ENCODE data around the gene LAS1L.

The LAS1L gene

DNA sequence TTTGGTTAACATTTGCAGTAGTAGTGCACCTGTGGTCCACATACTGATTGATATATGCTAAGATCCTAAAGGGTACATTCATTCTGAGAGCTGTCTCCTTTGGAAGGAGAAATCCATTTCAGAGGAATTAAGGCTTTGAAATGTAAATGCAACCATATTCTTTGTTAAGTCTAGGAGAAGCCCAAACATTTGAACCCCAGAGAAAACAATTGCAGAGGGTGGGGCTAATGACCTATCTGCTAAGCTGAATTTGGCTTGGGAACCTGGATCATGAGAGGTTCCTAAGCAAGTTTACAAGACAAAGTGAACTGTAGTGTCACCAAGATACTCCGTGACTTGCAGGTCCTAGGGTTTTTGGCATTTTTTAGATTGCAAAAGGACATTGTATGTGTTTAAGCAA lies 41.2 kb downstream of the LAS1L start:
- H3K79me2 ChIP-seq (ENCODE audit: low read length) = no peaks in the 10 kb centered on the region
- H3K9me2 ChIP-seq (replicated peaks; ENCODE audit: insufficient read depth, low read length) = no peaks in the 10 kb centered on the region
- no peaks in the 10 kb centered on the region for H3K27me3 ChIP-seq (replicated peaks; ENCODE audit: insufficient read depth, low read length)
- no peaks in the 10 kb centered on the region for H3F3A ChIP-seq (ENCODE audit: insufficient read depth, low read length)
- H3K4me3 ChIP-seq (ENCODE audit: low read length) = no peak overlapping the region
- no peaks in the 10 kb centered on the region for H4K20me1 ChIP-seq (ENCODE audit: insufficient read depth, low read length)
- no peak overlapping the region for H3K27ac ChIP-seq (ENCODE audit: low read length)
- TF ChIP-seq EZH2phosphoT487 (IDR thresholded peaks at IDR 0.05; ENCODE audit: low read length) (no peak), EZH2 (optimal IDR thresholded peaks at IDR 0.05; ENCODE audit: low read depth, low read length) (no peak)
- TF ChIP-seq, protein P1, sequence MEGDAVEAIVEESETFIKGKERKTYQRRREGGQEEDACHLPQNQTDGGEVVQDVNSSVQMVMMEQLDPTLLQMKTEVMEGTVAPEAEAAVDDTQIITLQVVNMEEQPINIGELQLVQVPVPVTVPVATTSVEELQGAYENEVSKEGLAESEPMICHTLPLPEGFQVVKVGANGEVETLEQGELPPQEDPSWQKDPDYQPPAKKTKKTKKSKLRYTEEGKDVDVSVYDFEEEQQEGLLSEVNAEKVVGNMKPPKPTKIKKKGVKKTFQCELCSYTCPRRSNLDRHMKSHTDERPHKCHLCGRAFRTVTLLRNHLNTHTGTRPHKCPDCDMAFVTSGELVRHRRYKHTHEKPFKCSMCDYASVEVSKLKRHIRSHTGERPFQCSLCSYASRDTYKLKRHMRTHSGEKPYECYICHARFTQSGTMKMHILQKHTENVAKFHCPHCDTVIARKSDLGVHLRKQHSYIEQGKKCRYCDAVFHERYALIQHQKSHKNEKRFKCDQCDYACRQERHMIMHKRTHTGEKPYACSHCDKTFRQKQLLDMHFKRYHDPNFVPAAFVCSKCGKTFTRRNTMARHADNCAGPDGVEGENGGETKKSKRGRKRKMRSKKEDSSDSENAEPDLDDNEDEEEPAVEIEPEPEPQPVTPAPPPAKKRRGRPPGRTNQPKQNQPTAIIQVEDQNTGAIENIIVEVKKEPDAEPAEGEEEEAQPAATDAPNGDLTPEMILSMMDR (IDR thresholded peaks at IDR 0.05; ENCODE audit: low read length) = no peak
- no peaks in the 10 kb centered on the region for H3K9me3 ChIP-seq (replicated peaks; ENCODE audit: insufficient read depth, low read length)
- no peak overlapping the region for H2AFZ ChIP-seq (ENCODE audit: low read length)
- no peak overlapping the region for H3K4me2 ChIP-seq (ENCODE audit: low read depth, low read length)
- no peak for DNase-seq
- H3K4me1 ChIP-seq (ENCODE audit: low read length) = no peaks in the 10 kb centered on the region
- H3K36me3 ChIP-seq (replicated peaks; ENCODE audit: insufficient read depth, low read length) = no peaks in the 10 kb centered on the region
- H3K9ac ChIP-seq (ENCODE audit: low read length) = no peak overlapping the region

- no peak overlapping the region for H3K9ac ChIP-seq (ENCODE audit: low read length)
- no peak overlapping the region for H3K4me3 ChIP-seq (ENCODE audit: low read length)
- H3K36me3 ChIP-seq (replicated peaks; ENCODE audit: insufficient read depth, low read length) = no peaks in the 10 kb centered on the region
- H4K20me1 ChIP-seq (ENCODE audit: insufficient read depth, low read length) = no peaks in the 10 kb centered on the region
- H3F3A ChIP-seq (ENCODE audit: insufficient read depth, low read length) = no peaks in the 10 kb centered on the region
- no peak overlapping the region for H3K4me2 ChIP-seq (ENCODE audit: low read depth, low read length)
- H2AFZ ChIP-seq (ENCODE audit: low read length) = no peak overlapping the region
- H3K27me3 ChIP-seq (replicated peaks; ENCODE audit: insufficient read depth, low read length) = no peaks in the 10 kb centered on the region
- H3K4me1 ChIP-seq (ENCODE audit: low read length) = no peaks in the 10 kb centered on the region
- H3K9me2 ChIP-seq (replicated peaks; ENCODE audit: insufficient read depth, low read length) = no peaks in the 10 kb centered on the region
- H3K79me2 ChIP-seq (ENCODE audit: low read length) = no peaks in the 10 kb centered on the region
- H3K27ac ChIP-seq (ENCODE audit: low read length) = no peak overlapping the region
- TF ChIP-seq EZH2phosphoT487 (IDR thresholded peaks at IDR 0.05; ENCODE audit: low read length) = no peak
- TF ChIP-seq, protein P1 (IDR thresholded peaks at IDR 0.05; ENCODE audit: low read length) = no peak
- no peak for TF ChIP-seq EZH2 (optimal IDR thresholded peaks at IDR 0.05; ENCODE audit: low read depth, low read length)
- H3K9me3 ChIP-seq (replicated peaks; ENCODE audit: insufficient read depth, low read length) = no peaks in the 10 kb centered on the region
- no peak for DNase-seq
Measured at GRCh38 chrX:65491620-65492019, 43.0 kb downstream of the LAS1L start.

GRCh38 chrX:65488495-65488894 lies 46.1 kb downstream of the LAS1L start:
- Histone ChIP-seq H3K9me2 (replicated peaks; ENCODE audit: insufficient read depth, low read length) (no peaks in the 10 kb centered on the region), H3K4me2 (ENCODE audit: low read depth, low read length) (no peak overlapping the region), H3K79me2 (ENCODE audit: low read length) (no peaks in the 10 kb centered on the region), H2AFZ (ENCODE audit: low read length) (no peak overlapping the region), H3K4me3 (ENCODE audit: low read length) (no peak overlapping the region), H3K9me3 (replicated peaks; ENCODE audit: insufficient read depth, low read length) (no peaks in the 10 kb centered on the region), H3K4me1 (ENCODE audit: low read length) (no peaks in the 10 kb centered on the region), H3K27me3 (replicated peaks; ENCODE audit: insufficient read depth, low read length) (no peaks in the 10 kb centered on the region), H3K9ac (ENCODE audit: low read length) (no peak overlapping the region), H3K36me3 (replicated peaks; ENCODE audit: insufficient read depth, low read length) (no peaks in the 10 kb centered on the region), H3F3A (ENCODE audit: insufficient read depth, low read length) (no peaks in the 10 kb centered on the region), H3K27ac (ENCODE audit: low read length) (no peak overlapping the region), H4K20me1 (ENCODE audit: insufficient read depth, low read length) (no peaks in the 10 kb centered on the region)
- DNase-seq = no peak
- TF ChIP-seq EZH2phosphoT487 (IDR thresholded peaks at IDR 0.05; ENCODE audit: low read length) (no peak), EZH2 (optimal IDR thresholded peaks at IDR 0.05; ENCODE audit: low read depth, low read length) (no peak)
- TF ChIP-seq, protein P1 (IDR thresholded peaks at IDR 0.05; ENCODE audit: low read length) = no peak
